NCI-H128 (cell line): Measurements from ENCODE around the gene IFNL3.

Experiments used
- DNase-seq: peaks from one replicate; lab custom pipeline; 2025; ENCODE audit not compliant: unreplicated experiment; lab: John Stamatoyannopoulos, UW

The IFNL3 gene

DNA sequence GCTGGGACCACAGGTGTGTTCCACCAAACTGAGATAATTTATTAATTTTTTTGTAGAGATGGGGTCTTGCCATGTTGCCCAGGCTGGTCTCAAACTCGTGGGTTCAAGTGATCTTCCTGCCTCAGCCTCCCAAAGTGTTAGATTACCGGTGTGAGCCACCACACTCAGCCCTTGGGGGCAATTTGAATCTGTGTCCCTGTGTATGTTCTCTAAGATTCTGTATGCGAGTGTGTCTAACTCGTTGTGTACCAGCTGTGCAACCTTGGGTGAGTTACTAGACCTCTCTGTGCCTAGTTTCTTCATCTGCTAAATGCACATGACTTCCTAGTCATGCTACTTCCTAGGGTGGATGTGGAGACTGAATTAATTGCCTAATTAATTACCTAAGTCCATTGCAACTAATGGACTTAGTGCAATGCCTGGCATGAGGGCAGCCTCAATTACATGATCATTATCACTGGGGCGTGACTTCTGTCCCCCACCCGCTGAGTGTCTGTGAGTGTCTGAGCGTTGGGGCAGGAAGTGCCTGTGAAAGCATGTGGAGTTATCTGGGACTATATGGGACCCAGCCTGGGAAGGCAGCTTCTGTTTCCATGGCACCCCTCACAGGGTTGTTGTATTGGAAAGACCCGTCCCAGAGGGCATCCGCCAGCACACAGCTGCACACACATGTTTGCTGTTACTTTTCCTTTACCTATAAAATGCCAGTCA lies 49.8 kb downstream of the IFNL3 start:
- DNase-seq = no peak

DNA sequence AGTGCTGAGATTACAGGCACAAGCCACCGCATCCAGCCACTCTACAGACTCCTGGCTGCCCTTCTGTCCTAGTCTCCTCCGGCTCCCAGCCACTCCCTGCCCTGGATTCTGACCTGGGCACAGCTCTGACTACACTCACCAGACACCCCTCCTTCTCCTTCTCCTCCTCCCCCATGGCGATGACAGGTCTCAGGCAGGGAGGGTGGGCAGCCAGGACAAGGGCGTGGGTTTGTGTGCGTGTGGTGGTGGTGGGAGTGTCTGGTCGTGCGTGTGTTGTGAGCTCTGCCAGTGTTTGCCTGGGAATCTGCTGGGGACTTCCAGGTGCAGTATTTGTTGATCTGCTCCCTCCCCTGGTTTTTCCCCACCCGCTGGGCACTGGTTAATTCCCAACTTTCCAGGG lies 51.0 kb downstream of the IFNL3 start:
- DNase-seq = no peak
